GM18520 (cell line): ENCODE measurements around the gene DMWD.

Experiments
- ATAC-seq: cut with Tn5 transposase; IDR thresholded peaks from one replicate; pipeline ENCODE4 v1.9.1; 2021; ENCODE audit not compliant: unreplicated experiment

The DMWD gene

GRCh38 chr19:45792470-45793177 lies at the start of gene DMWD:
DMWD (minus strand) TSS chr19:45792845; CDS start chr19:45792756, 89 bp downstream.
- ATAC-seq = peak; percentile 94

- no peak for ATAC-seq
These were observed 49.6 kb upstream of the DMWD start for GRCh38 chr19:45842198-45842597.

DNA sequence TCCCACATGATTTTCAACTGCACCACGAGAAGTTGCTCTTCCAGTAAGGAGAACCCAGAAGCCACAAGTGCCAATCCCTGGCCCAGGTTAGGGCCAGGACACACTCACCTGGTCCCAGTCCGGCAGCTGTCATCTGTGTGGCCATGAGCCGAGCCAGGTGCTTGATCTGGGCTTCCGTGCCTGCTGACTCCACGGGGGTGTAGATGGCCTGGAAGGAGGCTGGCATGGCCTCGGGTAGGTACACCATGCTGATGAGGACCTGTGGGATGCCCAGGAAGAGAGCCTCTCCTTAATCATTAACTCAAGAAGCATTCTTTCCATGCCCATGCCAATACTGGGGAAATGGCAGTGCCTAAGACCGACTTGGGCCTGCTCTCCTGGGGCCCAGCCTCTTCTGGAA lies 42.3 kb upstream of the DMWD start:
- no peak for ATAC-seq

- no peak for ATAC-seq
These were observed 36.3 kb upstream of the DMWD start for GRCh38 chr19:45828945-45829344.

- ATAC-seq = no peak
These were observed 35.9 kb upstream of the DMWD start for GRCh38 chr19:45828523-45828922.

GRCh38 chr19:45827459-45828093 lies 34.9 kb upstream of the DMWD start:
- ATAC-seq = no peak

- ATAC-seq = no peak
These were observed 34.3 kb upstream of the DMWD start for GRCh38 chr19:45826934-45827333.

GRCh38 chr19:45825917-45826893 lies 33.6 kb upstream of the DMWD start:
- no peak for ATAC-seq

DNA sequence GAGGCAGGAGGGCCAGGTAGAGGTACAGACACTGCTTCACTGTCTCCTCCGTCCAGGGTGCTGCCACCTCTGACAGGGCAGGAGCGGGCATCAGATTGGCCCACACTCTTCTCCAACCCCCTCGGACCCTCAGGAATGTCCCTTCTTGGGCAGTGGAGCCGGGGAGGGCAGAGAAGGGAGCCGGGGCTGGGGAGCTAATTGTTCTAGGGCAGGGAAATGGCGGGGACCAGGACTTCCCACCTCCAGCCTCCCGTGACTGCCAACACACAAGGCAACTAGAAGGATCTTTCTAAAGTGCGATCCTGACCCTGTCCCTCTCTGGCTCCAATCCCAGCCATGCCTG lies 32.6 kb upstream of the DMWD start:
- no peak for ATAC-seq

DNA sequence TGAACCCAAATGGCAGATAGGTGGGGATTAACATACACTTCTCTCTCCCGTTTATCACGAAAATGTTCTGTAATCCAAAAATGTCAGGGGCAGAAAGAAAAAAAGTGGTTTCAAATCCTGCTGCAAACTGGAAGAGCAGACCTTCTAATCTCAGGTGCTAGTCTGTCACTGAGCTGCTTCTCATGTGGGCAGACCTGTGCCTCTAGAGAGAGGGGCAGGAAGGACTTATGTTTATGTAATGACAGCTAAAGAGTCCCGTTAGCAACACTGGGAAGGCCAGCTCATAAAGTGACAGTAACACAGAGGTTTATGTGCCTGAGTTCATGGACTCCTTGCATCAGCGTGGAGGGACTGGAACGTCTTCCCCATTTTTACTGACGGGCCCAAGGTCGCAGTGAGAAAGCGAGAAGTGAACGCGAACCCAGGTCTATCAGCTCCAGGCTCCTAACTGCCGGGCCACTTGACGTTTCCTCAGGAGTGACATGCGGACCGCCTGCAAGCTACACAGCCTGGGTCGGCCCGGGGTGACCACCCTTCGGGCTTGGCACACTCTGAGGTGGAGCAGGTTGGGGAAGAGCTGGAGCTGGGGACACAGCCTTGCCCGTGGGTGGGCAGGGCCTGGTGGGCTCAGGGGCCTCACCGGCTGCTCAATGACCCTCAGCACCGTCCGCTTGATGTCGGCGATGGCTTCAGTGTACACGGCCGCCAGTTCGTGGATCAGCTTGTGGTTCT lies 32.1 kb upstream of the DMWD start:
- no peak for ATAC-seq

DNA sequence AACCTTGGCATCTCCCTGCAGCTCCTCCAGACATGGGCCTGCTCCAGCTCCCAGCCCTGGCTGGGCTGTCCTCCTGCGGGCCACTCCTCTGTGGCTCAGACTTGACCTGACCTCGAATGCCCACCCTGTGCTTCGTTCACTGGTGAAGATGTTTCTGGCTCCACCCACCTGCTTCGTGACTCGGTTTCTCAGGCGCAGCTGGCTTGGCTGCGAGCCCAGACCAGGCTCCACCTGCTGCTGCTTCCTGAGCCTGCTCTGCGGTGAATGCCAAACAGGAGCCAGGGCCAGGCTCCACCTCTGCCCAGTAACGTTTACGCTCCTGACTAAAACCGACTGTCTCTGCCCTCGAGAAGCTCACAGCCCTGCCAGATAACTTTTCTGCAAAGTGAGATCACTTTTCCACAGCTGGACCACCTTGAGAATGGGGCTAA lies 31.4 kb upstream of the DMWD start:
- ATAC-seq = no peak

DNA sequence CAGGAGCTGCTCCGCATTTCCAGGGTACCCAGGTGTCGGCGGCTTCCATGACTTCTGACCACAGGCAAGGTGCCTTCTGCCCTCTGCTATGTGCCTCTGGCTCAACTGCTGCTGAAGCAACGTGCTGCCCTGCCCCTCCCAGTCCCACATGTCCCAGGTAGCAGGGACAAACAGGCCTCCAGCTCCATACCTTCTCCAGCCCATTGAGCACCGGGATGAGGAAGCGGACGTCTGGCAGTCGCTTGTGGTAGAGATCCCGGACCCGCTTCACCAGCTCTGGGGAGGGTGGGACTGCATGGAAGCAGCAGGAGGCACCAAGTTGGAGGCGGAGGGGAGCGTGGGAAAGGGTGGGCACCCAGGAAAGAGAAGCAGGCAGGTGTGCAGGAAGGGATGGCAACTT lies 30.5 kb upstream of the DMWD start:
- no peak for ATAC-seq

DNA sequence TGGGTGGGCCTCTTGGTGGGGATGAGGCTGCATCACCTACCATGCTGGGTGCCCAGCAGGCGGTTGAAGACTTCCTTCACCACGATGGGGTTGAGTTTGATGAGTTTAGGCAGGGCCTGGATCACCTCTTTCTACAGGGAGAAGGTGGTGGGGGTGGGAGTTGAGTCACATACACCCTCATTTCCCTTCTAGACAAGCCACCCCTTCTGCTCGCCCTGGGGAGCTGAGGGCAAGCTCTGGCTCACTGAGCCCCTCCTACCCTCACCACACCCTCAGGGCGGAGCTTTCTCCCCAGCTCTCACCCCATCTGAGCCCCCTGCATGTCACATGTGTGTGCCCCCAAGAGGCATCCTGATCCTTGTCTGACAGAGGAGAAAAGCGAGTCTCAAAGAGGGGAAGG lies 30.1 kb upstream of the DMWD start:
- no peak for ATAC-seq

- no peak for ATAC-seq
These were observed 28.9 kb upstream of the DMWD start for GRCh38 chr19:45821570-45821969.

DNA sequence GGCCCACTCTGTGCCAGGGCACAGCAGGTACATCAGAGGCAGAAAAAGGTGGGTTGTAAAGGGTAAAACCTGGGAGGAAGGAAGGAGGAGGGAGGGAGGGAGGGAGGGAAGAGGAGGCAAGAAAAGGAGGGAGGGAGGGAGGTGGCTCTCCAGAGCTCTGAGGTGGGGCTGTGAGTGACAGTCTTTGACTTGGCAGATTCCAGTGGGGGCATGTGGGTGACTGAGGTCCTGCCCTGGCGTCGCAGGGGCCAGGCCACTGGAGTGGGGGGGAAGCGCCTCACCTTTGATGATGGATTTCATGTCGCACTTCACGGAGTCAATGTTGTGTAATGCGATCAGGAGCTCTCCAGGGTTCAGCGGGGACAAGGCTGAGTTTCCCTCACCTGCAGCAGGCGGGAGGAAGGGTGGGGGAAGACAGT lies 28.5 kb upstream of the DMWD start:
- no peak for ATAC-seq

GRCh38 chr19:45820413-45821102 lies 27.9 kb upstream of the DMWD start:
- no peak for ATAC-seq

DNA sequence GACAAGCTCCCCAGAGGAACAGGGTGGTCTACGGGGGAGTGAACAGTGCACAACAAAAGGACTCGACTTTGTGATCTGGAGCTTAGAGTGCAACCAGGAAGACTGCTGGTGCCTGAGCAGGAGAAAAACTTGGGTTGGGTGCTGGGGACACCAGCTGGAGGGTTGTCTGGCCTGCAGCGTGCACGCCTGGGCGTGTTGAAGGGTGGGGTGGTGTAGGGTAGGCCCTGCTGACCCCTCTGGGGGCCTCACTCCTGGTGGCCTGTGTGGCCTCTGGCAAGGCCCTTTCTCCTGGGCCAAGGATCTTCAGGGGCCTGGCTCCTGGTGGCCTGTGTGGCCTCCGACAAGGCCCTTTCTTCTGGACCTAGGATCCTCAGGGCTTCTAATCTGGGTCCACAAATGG lies 27.1 kb upstream of the DMWD start:
- no peak for ATAC-seq

- no peak for ATAC-seq
These were observed 25.2 kb upstream of the DMWD start for GRCh38 chr19:45817725-45818301.

GRCh38 chr19:45817010-45817724 lies 24.5 kb upstream of the DMWD start:
- ATAC-seq = peak; percentile 64
